ENCODE measurements around the gene POC1B.

GRCh38 chr12:89494411-89495231, 31.2 kb downstream of the POC1B start:
- TF ChIP-seq CTCF (IDR thresholded peaks at IDR 0.05; ENCODE audit: poor library complexity, severe bottlenecking), result no peak
- TF ChIP-seq POLR2AphosphoS5 (IDR thresholded peaks at IDR 0.05), result no peak
- no peak for TF ChIP-seq MXI1 (conservative IDR thresholded peaks at IDR 0.05; ENCODE audit: poor library complexity, severe bottlenecking)

Measured in neural cell (in vitro differentiated cells).